Dedifferentiated amniotic fluid mesenchymal stem cell (primary cell): ENCODE data around the gene NKD2.

ENCODE experiments used
- DNase-seq: peaks from one replicate; pipeline ENCODE4 v3.0.0-alpha.2; 2016; ENCODE audit errors: extremely low spot score

NKD2 gene

GRCh38 chr5:979100-979817 is 29.3 kb upstream of the NKD2 start:
- DNase-seq: no peak

- no peak for DNase-seq
Measured at GRCh38 chr5:980001-980588, 28.5 kb upstream of the NKD2 start.

GRCh38 chr5:980966-981365 is 27.6 kb upstream of the NKD2 start:
- no peak for DNase-seq

GRCh38 chr5:981456-981855 is 27.1 kb upstream of the NKD2 start:
- no peak for DNase-seq

- no peak for DNase-seq
Measured at GRCh38 chr5:982377-983237, 26.0 kb upstream of the NKD2 start.

- DNase-seq: no peak
Measured at GRCh38 chr5:983238-983524, 25.4 kb upstream of the NKD2 start.

GRCh38 chr5:983568-983967 is 25.0 kb upstream of the NKD2 start:
- DNase-seq: no peak

GRCh38 chr5:984774-985173 is 23.8 kb upstream of the NKD2 start:
- no peak for DNase-seq

- DNase-seq: no peak
Measured at GRCh38 chr5:987761-988160, 20.8 kb upstream of the NKD2 start.

GRCh38 chr5:988322-988721 is 20.3 kb upstream of the NKD2 start:
- DNase-seq: no peak

GRCh38 chr5:989961-990530 is 18.6 kb upstream of the NKD2 start:
- DNase-seq: no peak

GRCh38 chr5:991472-992267 is 16.9 kb upstream of the NKD2 start:
- no peak for DNase-seq

- no peak for DNase-seq
Measured at GRCh38 chr5:994272-994607, 14.4 kb upstream of the NKD2 start.

GRCh38 chr5:994821-995220 is 13.8 kb upstream of the NKD2 start:
- DNase-seq: no peak

GRCh38 chr5:995318-995717 is 13.3 kb upstream of the NKD2 start:
- no peak for DNase-seq

GRCh38 chr5:997001-997474 is 11.6 kb upstream of the NKD2 start:
- DNase-seq: no peak

GRCh38 chr5:997711-998110 is 10.9 kb upstream of the NKD2 start:
- no peak for DNase-seq

GRCh38 chr5:998246-999031 is 10.2 kb upstream of the NKD2 start:
- no peak for DNase-seq

- no peak for DNase-seq
Measured at GRCh38 chr5:999032-999501, 9.5 kb upstream of the NKD2 start.

GRCh38 chr5:999724-1000123 is 8.9 kb upstream of the NKD2 start:
- no peak for DNase-seq

GRCh38 chr5:1000329-1000728 is 8.3 kb upstream of the NKD2 start:
- DNase-seq: no peak
